PFSK-1 (cell line): ENCODE results near the gene IRX4.

ENCODE experiments used
- FOXP2 ChIP-seq: optimal IDR thresholded peaks from 2 replicates; pipeline ENCODE3; 2011; ENCODE audit warnings: borderline replicate concordance, control low read depth, inconsistent platforms; ENCODE audit not compliant: insufficient read depth; ENCODE audit errors: extremely low read length, extremely low read depth
- POLR2AphosphoS5 ChIP-seq: IDR thresholded peaks from 2 replicates; pipeline ENCODE4 v1.6.1; 2012; ENCODE audit warnings: low read depth, mild to moderate bottlenecking, control low read depth, low read length, moderate library complexity
- SIN3A ChIP-seq: IDR thresholded peaks from 2 replicates; pipeline ENCODE4 v1.6.1; 2012; ENCODE audit warnings: mild to moderate bottlenecking, low read length, moderate library complexity, borderline replicate concordance; ENCODE audit not compliant: insufficient read depth
- TAF1 ChIP-seq: IDR thresholded peaks from 2 replicates; pipeline ENCODE4 v1.6.1; 2012; ENCODE audit warnings: low read length, control low read depth, borderline replicate concordance; ENCODE audit not compliant: insufficient read depth
- TF ChIP-seq, protein P1 (sequence below), 2 experiments: IDR thresholded peaks; 2 replicates each; pipeline versions ENCODE4 v1.6.1 to v1.8.0; 2011 to 2012; ENCODE audit warnings: low read depth in 2 of 2, low read length in 2 of 2, control low read depth in 1 of 2, inconsistent platforms in 1 of 2, mild to moderate bottlenecking in 1 of 2, moderate library complexity in 1 of 2; ENCODE audit not compliant: insufficient read depth in 1 of 2

Gene IRX4

DNA sequence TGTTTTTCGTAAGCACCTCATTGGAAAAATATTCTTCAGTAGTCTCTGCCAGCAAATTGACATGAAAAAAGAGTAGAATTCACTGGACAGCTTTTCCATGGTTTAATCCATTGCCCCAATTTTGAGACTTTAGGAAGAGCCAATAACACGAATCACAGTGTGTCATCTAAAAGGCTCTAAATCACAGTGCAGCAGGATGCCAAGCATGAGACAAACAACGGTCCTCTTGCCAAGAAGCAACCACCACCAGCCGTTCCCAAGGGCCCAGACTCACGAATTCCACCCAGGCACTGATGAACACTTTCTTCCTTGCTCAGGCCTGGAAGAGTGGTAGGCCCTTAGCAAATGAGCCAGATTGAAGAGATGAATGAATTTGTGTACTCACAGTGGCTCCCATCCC, 18.3 kb upstream of the IRX4 start:
- TF ChIP-seq, protein P1, sequence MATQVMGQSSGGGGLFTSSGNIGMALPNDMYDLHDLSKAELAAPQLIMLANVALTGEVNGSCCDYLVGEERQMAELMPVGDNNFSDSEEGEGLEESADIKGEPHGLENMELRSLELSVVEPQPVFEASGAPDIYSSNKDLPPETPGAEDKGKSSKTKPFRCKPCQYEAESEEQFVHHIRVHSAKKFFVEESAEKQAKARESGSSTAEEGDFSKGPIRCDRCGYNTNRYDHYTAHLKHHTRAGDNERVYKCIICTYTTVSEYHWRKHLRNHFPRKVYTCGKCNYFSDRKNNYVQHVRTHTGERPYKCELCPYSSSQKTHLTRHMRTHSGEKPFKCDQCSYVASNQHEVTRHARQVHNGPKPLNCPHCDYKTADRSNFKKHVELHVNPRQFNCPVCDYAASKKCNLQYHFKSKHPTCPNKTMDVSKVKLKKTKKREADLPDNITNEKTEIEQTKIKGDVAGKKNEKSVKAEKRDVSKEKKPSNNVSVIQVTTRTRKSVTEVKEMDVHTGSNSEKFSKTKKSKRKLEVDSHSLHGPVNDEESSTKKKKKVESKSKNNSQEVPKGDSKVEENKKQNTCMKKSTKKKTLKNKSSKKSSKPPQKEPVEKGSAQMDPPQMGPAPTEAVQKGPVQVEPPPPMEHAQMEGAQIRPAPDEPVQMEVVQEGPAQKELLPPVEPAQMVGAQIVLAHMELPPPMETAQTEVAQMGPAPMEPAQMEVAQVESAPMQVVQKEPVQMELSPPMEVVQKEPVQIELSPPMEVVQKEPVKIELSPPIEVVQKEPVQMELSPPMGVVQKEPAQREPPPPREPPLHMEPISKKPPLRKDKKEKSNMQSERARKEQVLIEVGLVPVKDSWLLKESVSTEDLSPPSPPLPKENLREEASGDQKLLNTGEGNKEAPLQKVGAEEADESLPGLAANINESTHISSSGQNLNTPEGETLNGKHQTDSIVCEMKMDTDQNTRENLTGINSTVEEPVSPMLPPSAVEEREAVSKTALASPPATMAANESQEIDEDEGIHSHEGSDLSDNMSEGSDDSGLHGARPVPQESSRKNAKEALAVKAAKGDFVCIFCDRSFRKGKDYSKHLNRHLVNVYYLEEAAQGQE (IDR thresholded peaks at IDR 0.05; ENCODE audit: insufficient read depth in 1 of 2, low read depth in 2 of 2, low read length in 2 of 2), result no peak
- TF ChIP-seq SIN3A (no peak), TAF1 (no peak), POLR2AphosphoS5 (no peak), FOXP2 (no peak)

DNA sequence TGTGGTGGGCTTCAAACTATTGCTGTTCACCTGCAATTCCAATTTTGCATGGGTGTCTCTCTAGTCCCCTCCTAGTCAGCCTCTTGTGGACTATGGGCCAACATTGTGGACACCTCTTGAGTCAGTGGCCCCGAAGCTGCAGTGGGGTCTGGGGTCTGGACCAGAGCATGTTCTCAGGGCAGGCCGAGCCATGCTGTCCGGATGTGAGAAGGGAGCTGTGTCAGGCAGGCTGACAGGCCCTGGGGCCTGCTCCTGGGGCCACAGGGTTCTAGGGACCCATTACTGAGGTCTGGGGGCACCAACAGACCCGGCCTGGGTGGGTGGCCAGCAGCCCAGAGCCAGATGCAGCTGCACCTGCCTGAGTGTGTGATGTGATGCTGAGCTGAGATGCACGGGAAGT, 16.5 kb upstream of the IRX4 start:
- TF ChIP-seq POLR2AphosphoS5, result no peak

DNA sequence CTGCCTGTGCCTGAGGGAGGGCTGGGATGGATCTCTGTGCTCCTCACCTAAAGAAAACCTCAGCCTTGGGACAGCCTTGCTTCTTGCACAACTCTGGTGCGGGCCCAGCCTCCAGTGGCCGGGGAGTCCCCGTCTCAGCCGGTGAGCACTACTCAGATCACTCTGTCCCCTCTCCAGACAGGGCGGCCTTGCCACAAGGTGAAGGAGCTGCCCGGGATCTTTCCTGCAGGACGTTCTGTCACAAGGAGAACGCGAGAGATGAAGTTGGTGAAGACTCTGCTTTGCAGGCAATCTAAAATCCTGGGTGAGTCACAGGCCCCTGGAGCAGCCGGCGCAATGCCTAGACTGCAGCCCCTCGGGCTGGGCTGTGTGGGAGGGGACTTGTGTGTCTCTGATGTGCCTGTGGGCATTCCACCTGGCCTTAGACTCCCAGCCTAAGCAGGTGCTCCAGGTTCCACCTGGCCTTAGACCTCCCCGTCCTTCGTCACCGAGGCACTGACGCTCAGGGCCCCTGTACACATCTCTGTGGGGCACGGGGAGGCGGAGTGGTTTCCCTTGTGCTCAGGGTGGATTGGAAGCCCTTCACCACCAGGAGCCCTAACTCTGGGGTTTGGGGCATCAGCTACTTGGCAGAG, 15.2 kb upstream of the IRX4 start:
- TF ChIP-seq, protein P1 (IDR thresholded peaks at IDR 0.05; ENCODE audit: insufficient read depth in 1 of 2, low read depth in 2 of 2, low read length in 2 of 2), result no peak
- no peak for TF ChIP-seq TAF1
- TF ChIP-seq POLR2AphosphoS5, result no peak
- no peak for TF ChIP-seq SIN3A
- TF ChIP-seq FOXP2, result no peak

DNA sequence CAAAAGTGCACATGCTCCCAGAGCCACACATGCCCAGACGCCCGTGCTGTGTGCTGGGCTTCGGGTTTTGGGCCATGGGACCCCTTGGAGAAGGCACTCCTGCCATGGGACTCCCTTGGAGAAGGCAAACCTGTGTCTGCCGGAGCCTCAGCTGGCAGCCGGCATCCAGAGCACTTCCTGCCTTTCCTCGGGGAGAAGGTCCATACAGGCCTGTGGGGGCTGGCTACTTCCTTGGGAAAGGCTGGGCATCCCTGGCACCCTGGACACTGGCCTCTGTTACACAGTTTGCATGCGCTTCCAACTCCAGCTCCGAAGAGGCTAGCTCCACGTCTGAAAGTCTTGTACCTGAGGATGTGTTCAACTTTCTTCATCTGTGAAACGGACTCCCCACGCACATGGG, 14.7 kb upstream of the IRX4 start:
- TF ChIP-seq, protein P1 (IDR thresholded peaks at IDR 0.05; ENCODE audit: insufficient read depth in 1 of 2, low read depth in 2 of 2, low read length in 2 of 2), result no peak
- TF ChIP-seq TAF1 (no peak), SIN3A (no peak), POLR2AphosphoS5 (no peak), FOXP2 (no peak)

DNA sequence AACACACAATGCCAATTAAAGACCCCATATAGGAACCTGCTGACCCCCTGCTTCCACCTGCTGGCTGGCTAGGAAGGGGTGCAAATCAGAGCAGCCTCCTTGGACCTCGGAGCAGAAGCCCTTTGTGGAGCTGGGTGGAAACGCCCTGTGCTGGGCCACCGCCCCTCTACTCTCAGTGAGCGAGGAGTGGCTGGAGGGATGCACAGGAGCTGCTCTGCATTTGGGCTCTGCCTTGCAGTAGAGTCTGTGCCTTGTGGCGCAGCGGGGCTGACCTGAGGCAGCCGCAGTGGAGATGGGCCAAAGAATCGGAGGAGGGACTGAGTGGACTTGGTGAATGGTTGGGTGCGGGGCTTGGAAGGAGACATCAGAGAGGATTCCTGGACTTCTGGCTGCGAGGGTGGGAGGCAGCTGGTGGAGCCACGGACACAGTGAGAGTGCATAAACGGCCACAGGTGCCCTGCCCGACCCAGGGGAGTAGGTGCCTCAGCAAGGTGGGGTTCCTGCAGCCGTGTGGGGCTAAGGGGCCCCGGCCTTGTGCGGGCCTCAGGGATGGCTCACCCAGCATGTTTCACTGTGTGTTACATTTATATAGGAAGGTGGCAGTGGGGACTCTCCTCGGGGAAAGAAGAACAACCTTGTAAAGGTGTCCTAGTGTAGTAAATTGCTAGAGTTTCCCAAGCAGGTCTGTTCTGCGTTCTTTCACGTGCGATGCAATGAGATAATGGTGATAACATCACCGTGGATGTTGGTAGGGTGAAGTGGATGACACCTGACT, 14.1 kb upstream of the IRX4 start:
- TF ChIP-seq TAF1, result no peak
- no peak for TF ChIP-seq FOXP2
- no peak for TF ChIP-seq POLR2AphosphoS5
- TF ChIP-seq SIN3A, result no peak
- TF ChIP-seq, protein P1 (IDR thresholded peaks at IDR 0.05; ENCODE audit: insufficient read depth in 1 of 2, low read depth in 2 of 2, low read length in 2 of 2), result no peak
